ENCODE measurements around the gene PDE3A.

DNA sequence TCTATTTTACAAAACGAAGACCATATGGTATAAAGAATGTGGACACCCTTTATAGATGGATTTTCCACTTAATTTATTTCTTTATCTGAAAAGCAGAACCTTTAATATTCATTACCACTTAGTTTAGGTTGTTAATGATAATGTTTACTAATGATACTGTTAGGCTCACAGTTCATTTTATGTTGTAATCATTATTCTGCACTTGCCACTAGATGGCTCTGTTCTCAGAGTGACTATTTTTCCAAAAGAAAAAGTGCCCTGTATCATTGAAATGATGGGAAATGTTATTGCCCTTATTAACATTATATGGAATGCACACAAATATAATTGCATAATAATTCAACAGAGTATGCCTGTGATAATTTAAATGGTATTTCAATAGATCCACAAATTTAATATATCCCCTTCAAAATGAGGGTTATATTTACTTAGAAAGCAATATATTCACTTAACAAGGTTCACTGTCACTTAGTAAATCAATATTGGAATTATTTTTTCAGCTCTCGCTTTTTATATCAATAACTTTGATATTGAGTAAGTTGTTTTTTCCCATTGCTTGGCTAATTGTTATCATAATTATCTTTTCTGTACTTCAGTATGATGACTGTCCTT is 95.7 kb downstream of the PDE3A start:
- TF ChIP-seq, protein P1, sequence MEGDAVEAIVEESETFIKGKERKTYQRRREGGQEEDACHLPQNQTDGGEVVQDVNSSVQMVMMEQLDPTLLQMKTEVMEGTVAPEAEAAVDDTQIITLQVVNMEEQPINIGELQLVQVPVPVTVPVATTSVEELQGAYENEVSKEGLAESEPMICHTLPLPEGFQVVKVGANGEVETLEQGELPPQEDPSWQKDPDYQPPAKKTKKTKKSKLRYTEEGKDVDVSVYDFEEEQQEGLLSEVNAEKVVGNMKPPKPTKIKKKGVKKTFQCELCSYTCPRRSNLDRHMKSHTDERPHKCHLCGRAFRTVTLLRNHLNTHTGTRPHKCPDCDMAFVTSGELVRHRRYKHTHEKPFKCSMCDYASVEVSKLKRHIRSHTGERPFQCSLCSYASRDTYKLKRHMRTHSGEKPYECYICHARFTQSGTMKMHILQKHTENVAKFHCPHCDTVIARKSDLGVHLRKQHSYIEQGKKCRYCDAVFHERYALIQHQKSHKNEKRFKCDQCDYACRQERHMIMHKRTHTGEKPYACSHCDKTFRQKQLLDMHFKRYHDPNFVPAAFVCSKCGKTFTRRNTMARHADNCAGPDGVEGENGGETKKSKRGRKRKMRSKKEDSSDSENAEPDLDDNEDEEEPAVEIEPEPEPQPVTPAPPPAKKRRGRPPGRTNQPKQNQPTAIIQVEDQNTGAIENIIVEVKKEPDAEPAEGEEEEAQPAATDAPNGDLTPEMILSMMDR (IDR thresholded peaks at IDR 0.05 in 2 of 3, conservative IDR thresholded peaks at IDR 0.05 in 1 of 3; ENCODE audit: control insufficient read depth in 2 of 3, extremely low read depth in 1 of 3, insufficient read depth in 1 of 3, low read depth in 3 of 3, low read length in 3 of 3): peak; percentile 37 to 47 (median 46); a peak in 4 of 6 replicates
- TF ChIP-seq HDAC2 (IDR thresholded peaks at IDR 0.05): no peak
- no peak for TF ChIP-seq KDM1A (IDR thresholded peaks at IDR 0.05; ENCODE audit: borderline replicate concordance)
- no peak for TF ChIP-seq ZNF274 (IDR thresholded peaks at IDR 0.05; ENCODE audit: insufficient read depth, insufficient read length)
- no peak for TF ChIP-seq EP300 (IDR thresholded peaks at IDR 0.05; ENCODE audit: borderline replicate concordance in 1 of 2, control insufficient read depth in 1 of 2, low read depth in 2 of 2, low read length in 2 of 2)
- TF ChIP-seq, protein P2, sequence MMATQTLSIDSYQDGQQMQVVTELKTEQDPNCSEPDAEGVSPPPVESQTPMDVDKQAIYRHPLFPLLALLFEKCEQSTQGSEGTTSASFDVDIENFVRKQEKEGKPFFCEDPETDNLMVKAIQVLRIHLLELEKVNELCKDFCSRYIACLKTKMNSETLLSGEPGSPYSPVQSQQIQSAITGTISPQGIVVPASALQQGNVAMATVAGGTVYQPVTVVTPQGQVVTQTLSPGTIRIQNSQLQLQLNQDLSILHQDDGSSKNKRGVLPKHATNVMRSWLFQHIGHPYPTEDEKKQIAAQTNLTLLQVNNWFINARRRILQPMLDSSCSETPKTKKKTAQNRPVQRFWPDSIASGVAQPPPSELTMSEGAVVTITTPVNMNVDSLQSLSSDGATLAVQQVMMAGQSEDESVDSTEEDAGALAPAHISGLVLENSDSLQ (IDR thresholded peaks at IDR 0.05): no peak
- no peak for TF ChIP-seq POLR2A (IDR thresholded peaks at IDR 0.05; ENCODE audit: low read depth, low read length)
- no peak for TF ChIP-seq EZH2 (IDR thresholded peaks at IDR 0.05; ENCODE audit: borderline replicate concordance, control insufficient read depth, low read depth, low read length)
- no peak for TF ChIP-seq POU2F2 (IDR thresholded peaks at IDR 0.05; ENCODE audit: borderline replicate concordance, low read depth, low read length)
- TF ChIP-seq POLR2AphosphoS5 (IDR thresholded peaks at IDR 0.05; ENCODE audit: low read length): no peak
- TF ChIP-seq RCOR1 (conservative IDR thresholded peaks at IDR 0.05; ENCODE audit: low read depth, low read length): no peak
- no peak for TF ChIP-seq BRCA1 (IDR thresholded peaks at IDR 0.05; ENCODE audit: low read depth, low read length)
